Thoracic aorta (tissue), 2 donors: ENCODE results near the gene PODN. TPM values are rescaled to one million over a fixed set of nuclear protein-coding genes. Genes with fewer than 3 reads are reported as not detected.

Experiments
- ATAC-seq: fragments of 150-250 bp; one replicate; pipeline ENCODE4 v1.8.0; 2017; ENCODE audit warnings: low read depth; ENCODE audit not compliant: insufficient number of reproducible peaks, low FRiP score
- DNase-seq: peaks from one replicate; pipeline ENCODE4 v3.0.0-alpha.2; 2020; ENCODE audit warnings: low spot score
- H3K27ac ChIP-seq, 2 donors: fragments of 200-600 bp; sonication (generic); 1 replicate in 1 of 2; 2 replicates in 1 of 2; pipeline ENCODE4 v1.5.1; 2016; ENCODE audit warnings: mild to moderate bottlenecking in 2 of 2, moderate library complexity in 2 of 2
- H3K27me3 ChIP-seq: fragments of 200-600 bp; sonication (generic); replicated peaks from 2 replicates; pipeline ENCODE4 v1.6.0; 2016; ENCODE audit warnings: mild to moderate bottlenecking; ENCODE audit not compliant: insufficient read depth
- H3K36me3 ChIP-seq: fragments of 200-600 bp; sonication (generic); one replicate; pipeline ENCODE4 v1.5.1; 2016
- H3K4me1 ChIP-seq, 2 donors: fragments of 200-600 bp; sonication (generic); 1 replicate in 1 of 2; 2 replicates in 1 of 2; pipeline versions ENCODE4 v1.5.1 to v1.6.0; 2016; ENCODE audit warnings: low read depth in 2 of 2, mild to moderate bottlenecking in 1 of 2; ENCODE audit not compliant: control insufficient read depth in 1 of 2
- H3K4me3 ChIP-seq: fragments of 200-600 bp; sonication (generic); 2 replicates; pipeline ENCODE4 v1.5.1; 2016; ENCODE audit warnings: mild to moderate bottlenecking
- H3K9me3 ChIP-seq: fragments of 200-600 bp; sonication (generic); 2 replicates; pipeline ENCODE4 v1.5.1; 2016
- CTCF ChIP-seq: fragments of 200-600 bp; sonication (generic); IDR thresholded peaks from one replicate; pipeline ENCODE4 v1.5.1; 2019; ENCODE audit warnings: antibody characterized with exemption
- total RNA-seq, 2 donors: library from RNA; depleted of rRNA; stranded (reverse); fragments of >200 nt; gene quantifications; one replicate each; pipeline versions ENCODE4 v1.1.0 to v1.2.3, GENCODE V29; 2016

Gene PODN
- total RNA-seq, 2 donors from 2014 or later = 119 to 152 TPM

GRCh38 chr1:53081384-53082066 lies 19.5 kb downstream of the PODN start:
- peaks cover 3% of the 10 kb centered on the region for H3K36me3 ChIP-seq
- TF ChIP-seq CTCF = no peak
- no peak overlapping the region for H3K27ac ChIP-seq
- no peaks in the 10 kb centered on the region for H3K4me1 ChIP-seq
- ATAC-seq = no peak
- DNase-seq = no peak
- no peaks in the 10 kb centered on the region for H3K27me3 ChIP-seq
- no peaks in the 10 kb centered on the region for H3K9me3 ChIP-seq
- H3K4me3 ChIP-seq = no peak overlapping the region

GRCh38 chr1:53082826-53083455 lies 20.9 kb downstream of the PODN start:
- Histone ChIP-seq H3K9me3 (no peaks in the 10 kb centered on the region), H3K4me1 (no peaks in the 10 kb centered on the region), H3K27ac (no peak overlapping the region), H3K4me3 (no peak overlapping the region), H3K36me3 (peaks cover 3% of the 10 kb centered on the region), H3K27me3 (no peaks in the 10 kb centered on the region)
- DNase-seq = no peak
- TF ChIP-seq CTCF = no peak
- ATAC-seq = no peak

GRCh38 chr1:53083636-53084588 lies 21.9 kb downstream of the PODN start:
- Histone ChIP-seq H3K27ac (no peak overlapping the region), H3K4me1 (no peaks in the 10 kb centered on the region), H3K9me3 (no peaks in the 10 kb centered on the region), H3K27me3 (no peaks in the 10 kb centered on the region), H3K36me3 (peaks cover 3% of the 10 kb centered on the region), H3K4me3 (no peak overlapping the region)
- DNase-seq (no peak), ATAC-seq (no peak)
- no peak for TF ChIP-seq CTCF

- Histone ChIP-seq H3K27me3 (no peaks in the 10 kb centered on the region), H3K4me3 (no peak overlapping the region), H3K4me1 (no peaks in the 10 kb centered on the region), H3K9me3 (no peaks in the 10 kb centered on the region), H3K36me3 (peaks cover 3% of the 10 kb centered on the region), H3K27ac (no peak overlapping the region)
- no peak for ATAC-seq
- no peak for TF ChIP-seq CTCF
- no peak for DNase-seq
These were observed 22.6 kb downstream of the PODN start for GRCh38 chr1:53084589-53084971.

GRCh38 chr1:53085405-53085804 lies 23.4 kb downstream of the PODN start:
- Histone ChIP-seq H3K27ac (no peak overlapping the region), H3K36me3 (peaks cover 3% of the 10 kb centered on the region), H3K9me3 (no peaks in the 10 kb centered on the region), H3K4me3 (no peak overlapping the region), H3K27me3 (no peaks in the 10 kb centered on the region), H3K4me1 (no peaks in the 10 kb centered on the region)
- DNase-seq (no peak), ATAC-seq (no peak)
- TF ChIP-seq CTCF = no peak
